WTC11 (cell line): Measurements from ENCODE around the gene CRELD2. TPM values are rescaled to one million over a fixed set of nuclear protein-coding genes. Genes with fewer than 3 reads are reported as not detected.

Source experiments
- ATAC-seq: fragments of 200-7000 bp; cut with Tn5 transposase; 2 replicates; pipeline ENCODE4 v1.10.0; 2021; ENCODE audit warnings: mild to moderate bottlenecking, moderate library complexity
- CTCF ChIA-PET: fragments of 300-600 bp; sonication (Branson Sonifier 250); formaldehyde crosslinking; loops from one replicate; lab custom pipeline; 2021; ENCODE audit warnings: antibody characterized with exemption; lab: Charles Lee
- POLR2A ChIA-PET: fragments of 350-600 bp; sonication (Branson Sonifier 250); formaldehyde crosslinking; loops from one replicate; lab custom pipeline; 2021; ENCODE audit warnings: antibody characterized with exemption; lab: Charles Lee
- DNase-seq: peaks from one replicate; pipeline ENCODE4 v3.0.0; 2021; ENCODE audit warnings: low spot score
- H3K27ac Mint-ChIP-seq: 2 replicates; pipeline ENCODE4 v1.8.0; 2021; ENCODE audit warnings: mixed read lengths
- H3K27me3 Mint-ChIP-seq: 2 replicates; pipeline ENCODE4 v1.8.0; 2021; ENCODE audit warnings: low read depth, mild to moderate bottlenecking, moderate library complexity, mixed read lengths
- H3K36me3 Mint-ChIP-seq: 2 replicates; pipeline ENCODE4 v1.8.0; 2021; ENCODE audit warnings: mixed read lengths
- H3K4me1 Mint-ChIP-seq: 2 replicates; pipeline ENCODE4 v1.8.0; 2022; ENCODE audit warnings: mixed read lengths
- H3K4me3 Mint-ChIP-seq: 2 replicates; pipeline ENCODE4 v1.8.0; 2021; ENCODE audit warnings: mild to moderate bottlenecking, moderate library complexity, mixed read lengths
- H3K9me3 Mint-ChIP-seq: 2 replicates; pipeline ENCODE4 v1.8.0; 2021; ENCODE audit warnings: mixed read lengths
- ARID4B ChIP-seq: sonication (generic); formaldehyde crosslinking; IDR thresholded peaks from 2 replicates; pipeline ENCODE4 v1.8.0; 2023; ENCODE audit warnings: missing genetic modification reagents, mild to moderate bottlenecking, borderline replicate concordance
- CREM ChIP-seq: sonication (generic); formaldehyde crosslinking; IDR thresholded peaks from 2 replicates; pipeline ENCODE4 v1.8.1; 2022; ENCODE audit warnings: mild to moderate bottlenecking, missing genetic modification reagents, moderate library complexity
- E2F1 ChIP-seq: sonication (generic); formaldehyde crosslinking; IDR thresholded peaks from 2 replicates; pipeline ENCODE4 v1.8.0; 2022; ENCODE audit warnings: mild to moderate bottlenecking, missing genetic modification reagents
- ELF4 ChIP-seq: sonication (generic); formaldehyde crosslinking; IDR thresholded peaks from 2 replicates; pipeline ENCODE4 v1.8.1; 2022; ENCODE audit warnings: low read depth, mild to moderate bottlenecking, moderate library complexity, missing genetic modification reagents
- ESRRA ChIP-seq: sonication (generic); formaldehyde crosslinking; IDR thresholded peaks from 2 replicates; pipeline ENCODE4 v1.8.1; 2022; ENCODE audit warnings: mild to moderate bottlenecking, missing genetic modification reagents, borderline replicate concordance
- GTF2I ChIP-seq: fragments of 250-450 bp; sonication (Bioruptor Pico); conservative IDR thresholded peaks from 2 replicates; pipeline ENCODE4 v1.4.0; 2021; ENCODE audit warnings: mild to moderate bottlenecking
- HMGA2 ChIP-seq: fragments of 250-450 bp; sonication (Bioruptor Pico); IDR thresholded peaks from 2 replicates; pipeline ENCODE4 v1.4.0; 2021; ENCODE audit warnings: mild to moderate bottlenecking, moderate library complexity
- JAZF1 ChIP-seq: fragments of 250-450 bp; sonication (Bioruptor Pico); IDR thresholded peaks from 2 replicates; pipeline ENCODE4 v1.9.0; 2021; ENCODE audit warnings: moderate library complexity, mild to moderate bottlenecking, inconsistent platforms
- NR3C1 ChIP-seq: sonication (generic); formaldehyde crosslinking; conservative IDR thresholded peaks from 2 replicates; pipeline ENCODE4 v1.8.1; 2023; ENCODE audit warnings: low read depth, mild to moderate bottlenecking, missing genetic modification reagents
- SP1 ChIP-seq: sonication (generic); formaldehyde crosslinking; conservative IDR thresholded peaks from 2 replicates; pipeline ENCODE4 v1.8.1; 2022; ENCODE audit warnings: missing genetic modification reagents
- ZNF263 ChIP-seq: sonication (generic); formaldehyde crosslinking; IDR thresholded peaks from 2 replicates; pipeline ENCODE4 v1.8.1; 2022; ENCODE audit warnings: low read depth, mild to moderate bottlenecking, moderate library complexity, missing genetic modification reagents
- ZNF423 ChIP-seq: fragments of 250-450 bp; sonication (Bioruptor Pico); IDR thresholded peaks from 2 replicates; pipeline ENCODE4 v2.1.2; 2022; ENCODE audit warnings: mild to moderate bottlenecking, moderate library complexity
- total RNA-seq: library from RNA; stranded (reverse); gene quantifications from 3 replicates; pipeline ENCODE4 v1.2.3, GENCODE V29; 2021
- TF ChIP-seq, protein P1 (sequence below): sonication (generic); formaldehyde crosslinking; IDR thresholded peaks from 2 replicates; pipeline ENCODE4 v1.8.1; 2022; ENCODE audit warnings: missing genetic modification reagents, borderline replicate concordance
- TF ChIP-seq, protein P2 (sequence below): sonication (generic); formaldehyde crosslinking; IDR thresholded peaks from 2 replicates; pipeline ENCODE4 v1.8.1; 2023; ENCODE audit warnings: mild to moderate bottlenecking, missing genetic modification reagents, moderate library complexity
- TF ChIP-seq, protein P3 (sequence below): sonication (generic); formaldehyde crosslinking; IDR thresholded peaks from 2 replicates; pipeline ENCODE4 v1.8.1; 2023; ENCODE audit warnings: mild to moderate bottlenecking, moderate library complexity, missing genetic modification reagents
- TF ChIP-seq, protein P4 (sequence below): fragments of 250-450 bp; sonication (Bioruptor Pico); conservative IDR thresholded peaks from 2 replicates; pipeline ENCODE4 v1.9.0; 2021; ENCODE audit warnings: mild to moderate bottlenecking

The CRELD2 gene
- total RNA-seq, 1 experiment from 2014 or later = 42.8 TPM

DNA sequence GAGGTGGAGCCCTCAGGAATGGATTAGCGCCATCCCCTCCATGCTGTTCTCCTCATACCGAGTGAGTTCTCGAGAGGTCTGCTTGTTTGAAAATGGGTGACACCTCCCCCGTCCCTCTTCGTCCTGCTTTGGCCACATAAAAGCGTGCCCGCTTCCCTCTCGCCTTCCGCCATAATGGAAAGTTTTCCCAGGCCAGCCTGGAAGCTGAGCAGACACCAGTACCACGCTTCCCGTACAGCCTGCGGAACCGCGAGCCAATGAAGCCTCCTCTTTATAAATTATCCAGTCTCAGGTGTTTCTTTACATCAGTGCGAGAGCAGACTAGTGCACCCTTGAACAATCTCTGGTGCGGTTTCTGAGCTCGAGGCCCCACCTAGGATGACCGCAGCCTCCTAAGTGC, 13.0 kb upstream of the CRELD2 start:
- ChIA-PET CTCF (no interaction called here), POLR2A (no interaction called here)
- Mint-ChIP-seq H3K27ac (peak overlapping the region; percentile 70; the same call in 1 of the 2 replicates), H3K4me1 (no peaks in the 10 kb centered on the region), H3K36me3 (peaks cover 39% of the 10 kb centered on the region), H3K4me3 (no peak overlapping the region), H3K9me3 (peaks cover 17% of the 10 kb centered on the region), H3K27me3 (no peaks in the 10 kb centered on the region)
- no peak for DNase-seq
- no peak for TF ChIP-seq ARID4B (CRISPR knock-in tag)
- no peak for TF ChIP-seq CREM (CRISPR knock-in tag)
- TF ChIP-seq JAZF1 (CRISPR knock-in tag) = no peak
- no peak for TF ChIP-seq ZNF423 (CRISPR knock-in tag)
- TF ChIP-seq, protein P1, sequence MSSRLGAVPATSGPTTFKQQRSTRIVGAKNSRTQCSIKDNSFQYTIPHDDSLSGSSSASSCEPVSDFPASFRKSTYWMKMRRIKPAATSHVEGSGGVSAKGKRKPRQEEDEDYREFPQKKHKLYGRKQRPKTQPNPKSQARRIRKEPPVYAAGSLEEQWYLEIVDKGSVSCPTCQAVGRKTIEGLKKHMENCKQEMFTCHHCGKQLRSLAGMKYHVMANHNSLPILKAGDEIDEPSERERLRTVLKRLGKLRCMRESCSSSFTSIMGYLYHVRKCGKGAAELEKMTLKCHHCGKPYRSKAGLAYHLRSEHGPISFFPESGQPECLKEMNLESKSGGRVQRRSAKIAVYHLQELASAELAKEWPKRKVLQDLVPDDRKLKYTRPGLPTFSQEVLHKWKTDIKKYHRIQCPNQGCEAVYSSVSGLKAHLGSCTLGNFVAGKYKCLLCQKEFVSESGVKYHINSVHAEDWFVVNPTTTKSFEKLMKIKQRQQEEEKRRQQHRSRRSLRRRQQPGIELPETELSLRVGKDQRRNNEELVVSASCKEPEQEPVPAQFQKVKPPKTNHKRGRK (CRISPR knock-in tag) = no peak
- TF ChIP-seq NR3C1 = no peak
- TF ChIP-seq, protein P2, sequence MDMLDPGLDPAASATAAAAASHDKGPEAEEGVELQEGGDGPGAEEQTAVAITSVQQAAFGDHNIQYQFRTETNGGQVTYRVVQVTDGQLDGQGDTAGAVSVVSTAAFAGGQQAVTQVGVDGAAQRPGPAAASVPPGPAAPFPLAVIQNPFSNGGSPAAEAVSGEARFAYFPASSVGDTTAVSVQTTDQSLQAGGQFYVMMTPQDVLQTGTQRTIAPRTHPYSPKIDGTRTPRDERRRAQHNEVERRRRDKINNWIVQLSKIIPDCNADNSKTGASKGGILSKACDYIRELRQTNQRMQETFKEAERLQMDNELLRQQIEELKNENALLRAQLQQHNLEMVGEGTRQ = no peak
- TF ChIP-seq, protein P3, sequence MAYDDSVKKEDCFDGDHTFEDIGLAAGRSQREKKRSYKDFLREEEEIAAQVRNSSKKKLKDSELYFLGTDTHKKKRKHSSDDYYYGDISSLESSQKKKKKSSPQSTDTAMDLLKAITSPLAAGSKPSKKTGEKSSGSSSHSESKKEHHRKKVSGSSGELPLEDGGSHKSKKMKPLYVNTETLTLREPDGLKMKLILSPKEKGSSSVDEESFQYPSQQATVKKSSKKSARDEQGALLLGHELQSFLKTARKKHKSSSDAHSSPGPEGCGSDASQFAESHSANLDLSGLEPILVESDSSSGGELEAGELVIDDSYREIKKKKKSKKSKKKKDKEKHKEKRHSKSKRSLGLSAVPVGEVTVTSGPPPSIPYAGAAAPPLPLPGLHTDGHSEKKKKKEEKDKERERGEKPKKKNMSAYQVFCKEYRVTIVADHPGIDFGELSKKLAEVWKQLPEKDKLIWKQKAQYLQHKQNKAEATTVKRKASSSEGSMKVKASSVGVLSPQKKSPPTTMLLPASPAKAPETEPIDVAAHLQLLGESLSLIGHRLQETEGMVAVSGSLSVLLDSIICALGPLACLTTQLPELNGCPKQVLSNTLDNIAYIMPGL = no peak
- TF ChIP-seq, protein P4, sequence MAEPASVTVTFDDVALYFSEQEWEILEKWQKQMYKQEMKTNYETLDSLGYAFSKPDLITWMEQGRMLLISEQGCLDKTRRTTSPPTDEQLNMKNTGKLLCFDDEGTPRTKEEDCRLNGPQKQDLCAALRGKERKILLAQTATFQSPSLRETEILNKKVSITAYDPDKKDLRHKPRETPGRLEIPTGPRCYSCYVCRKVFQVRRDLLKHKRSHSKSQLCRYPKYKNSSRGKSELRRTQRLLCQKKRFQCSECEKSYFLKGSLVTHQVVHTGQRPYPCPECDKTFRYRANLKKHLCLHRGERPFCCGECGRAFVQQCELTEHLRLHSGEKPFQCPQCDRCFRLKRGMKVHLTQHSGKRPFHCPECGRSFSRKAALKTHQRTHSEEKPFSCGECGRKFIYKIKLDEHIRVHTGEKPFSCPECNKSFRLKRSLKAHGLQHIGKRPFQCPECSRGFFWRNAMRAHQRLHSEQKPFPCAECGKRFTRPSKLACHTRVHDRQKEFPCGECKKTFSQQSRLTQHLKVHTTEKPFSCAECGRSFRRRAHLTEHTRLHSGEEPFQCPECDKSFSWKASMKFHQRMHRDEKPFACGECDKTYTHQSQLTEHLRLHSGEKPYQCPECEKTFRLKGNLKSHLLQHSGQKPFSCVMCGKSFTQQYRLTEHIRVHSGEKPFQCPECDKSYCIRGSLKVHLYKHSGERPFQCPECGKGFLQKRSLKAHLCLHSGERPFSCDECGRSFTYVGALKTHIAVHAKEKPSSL = no peak
- TF ChIP-seq ELF4 (CRISPR knock-in tag) = no peak
- TF ChIP-seq E2F1 = no peak
- TF ChIP-seq ESRRA = no peak
- TF ChIP-seq SP1 (CRISPR knock-in tag) = no peak
- no peak for TF ChIP-seq HMGA2
- TF ChIP-seq ZNF263 (CRISPR knock-in tag) = no peak
- no peak for TF ChIP-seq GTF2I (CRISPR knock-in tag)
- ATAC-seq = no peak
